ELF-1 (cell line): ENCODE results near the gene PNMA8B.
"Not testable (repeated sequence)": the region's sequence is repeated elsewhere in the genome, so short reads cannot be mapped to it uniquely, and the experiment has no call there.

Experiments used
- DNase-seq: peaks from one replicate; pipeline ENCODE4 v3.0.0-alpha.2; 2016; ENCODE audit warnings: low read depth, low spot score

Gene PNMA8B

GRCh38 chr19:46495786-46496099, at the start of gene PNMA8B:
Gene PNMA8B, minus strand, starts transcription at chr19:46495867. Its CDS starts 402 bp downstream, at chr19:46495465.
- DNase-seq = peak; percentile 96

GRCh38 chr19:46544651-46545050, 49.0 kb upstream of the PNMA8B start:
- DNase-seq = no peak

- DNase-seq = peak; percentile 87
These were observed 47.0 kb upstream of the PNMA8B start for GRCh38 chr19:46542428-46543230.

- peak; percentile 59 for DNase-seq
These were observed 41.8 kb upstream of the PNMA8B start for GRCh38 chr19:46537136-46538097.

GRCh38 chr19:46536391-46536790, 40.7 kb upstream of the PNMA8B start:
- no peak for DNase-seq

- no peak for DNase-seq
These were observed 38.0 kb upstream of the PNMA8B start for GRCh38 chr19:46533621-46534081.

GRCh38 chr19:46533078-46533620, 37.5 kb upstream of the PNMA8B start:
- no peak for DNase-seq

GRCh38 chr19:46530636-46531035, 35.0 kb upstream of the PNMA8B start:
- DNase-seq = peak; percentile 41

GRCh38 chr19:46529622-46530451, 34.2 kb upstream of the PNMA8B start:
- DNase-seq = peak; percentile 84

- no peak for DNase-seq
These were observed 33.2 kb upstream of the PNMA8B start for GRCh38 chr19:46528601-46529590.

GRCh38 chr19:46526801-46527200, 31.1 kb upstream of the PNMA8B start:
- DNase-seq = not testable (repeated sequence)

GRCh38 chr19:46524308-46524707, 28.6 kb upstream of the PNMA8B start:
- DNase-seq = no peak

GRCh38 chr19:46522988-46523387, 27.3 kb upstream of the PNMA8B start:
- not testable (repeated sequence) for DNase-seq

- DNase-seq = no peak
These were observed 25.7 kb upstream of the PNMA8B start for GRCh38 chr19:46521241-46521868.

- DNase-seq = peak; percentile 45
These were observed 24.9 kb upstream of the PNMA8B start for GRCh38 chr19:46520616-46521015.

GRCh38 chr19:46517471-46517870, 21.8 kb upstream of the PNMA8B start:
- DNase-seq = no peak

- no peak for DNase-seq
These were observed 20.2 kb upstream of the PNMA8B start for GRCh38 chr19:46515879-46516350.

GRCh38 chr19:46515290-46515609, 19.6 kb upstream of the PNMA8B start:
- no peak for DNase-seq

GRCh38 chr19:46514589-46515289, 19.1 kb upstream of the PNMA8B start:
- no peak for DNase-seq
